Panc1 (cell line): ENCODE measurements around the gene COL1A2. TPM values are rescaled to one million over a fixed set of nuclear protein-coding genes. Genes with fewer than 3 reads are reported as not detected.

Experiments used
- ATAC-seq: fragments of 200-7000 bp; cut with Tn5 transposase; 2 replicates; pipeline ENCODE4 v1.9.1; 2020; ENCODE audit warnings: mild to moderate bottlenecking, moderate library complexity
- BruUV-seq: library from RNA; stranded (reverse); fragments of 400-500 nt; replicated peaks from 2 replicates; lab custom pipeline; 2021; lab: Mats Ljungman, UMichigan
- CTCF ChIA-PET: fragments of 300-600 bp; sonication (Branson Sonifier 250); formaldehyde crosslinking; loops from one replicate; lab custom pipeline; 2022; ENCODE audit warnings: antibody characterized with exemption; lab: Charles Lee
- POLR2A ChIA-PET: fragments of 300-600 bp; sonication (Branson Sonifier 250); formaldehyde crosslinking; loops from one replicate; lab custom pipeline; 2022; ENCODE audit warnings: antibody characterized with exemption; lab: Charles Lee
- DNase-seq: peaks from one replicate; pipeline ENCODE4 v3.0.0-alpha.2; 2010; ENCODE audit warnings: low read depth, low spot score
- H3K27ac ChIP-seq: 2 replicates; pipeline ENCODE4 v1.5.1; 2011; ENCODE audit warnings: mild to moderate bottlenecking, low read length, inconsistent platforms
- H3K27me3 ChIP-seq: fragments of 200-500 bp; sonication (Bioruptor generic); 2 replicates; pipeline ENCODE4 v1.6.0; 2014; ENCODE audit warnings: low read length, inconsistent platforms; ENCODE audit not compliant: control insufficient read depth, insufficient read depth
- H3K36me3 ChIP-seq: fragments of 200-500 bp; sonication (Bioruptor generic); 2 replicates; pipeline ENCODE4 v1.5.1; 2014; ENCODE audit warnings: inconsistent platforms, mild to moderate bottlenecking, low read length, moderate library complexity; ENCODE audit not compliant: control insufficient read depth, insufficient read depth
- H3K4me1 ChIP-seq: 2 replicates; pipeline ENCODE4 v1.5.1; 2011; ENCODE audit warnings: inconsistent platforms, mild to moderate bottlenecking, low read length, moderate library complexity; ENCODE audit not compliant: control insufficient read depth, insufficient read depth
- H3K4me3 ChIP-seq, 2 experiments: 2 replicates each; pipeline ENCODE4 v1.5.1; 2011 to 2012; ENCODE audit warnings: low read depth in 2 of 2, low read length in 2 of 2, mild to moderate bottlenecking in 2 of 2, inconsistent platforms in 1 of 2, moderate library complexity in 1 of 2
- H3K9me3 ChIP-seq: fragments of 200-500 bp; sonication (Bioruptor generic); 2 replicates; pipeline ENCODE4 v1.5.1; 2014; ENCODE audit warnings: low read depth, mild to moderate bottlenecking, inconsistent platforms, low read length, moderate library complexity; ENCODE audit not compliant: control insufficient read depth, insufficient read depth
- CTCF ChIP-seq: fragments of 450-650 bp; IDR thresholded peaks from 2 replicates; pipeline ENCODE4 v1.5.1; 2017; ENCODE audit warnings: mild to moderate bottlenecking
- POLR2AphosphoS5 ChIP-seq: IDR thresholded peaks from 2 replicates; pipeline ENCODE4 v1.6.1; 2012; ENCODE audit warnings: mild to moderate bottlenecking, low read depth, low read length, moderate library complexity
- REST ChIP-seq, 2 experiments: IDR thresholded peaks; 2 replicates each; pipeline ENCODE4 v1.6.1; 2011 to 2012; ENCODE audit warnings: low read depth in 2 of 2, control low read depth in 1 of 2, low read length in 1 of 2, mild to moderate bottlenecking in 1 of 2, moderate library complexity in 1 of 2; ENCODE audit not compliant: insufficient read depth in 1 of 2
- SIN3A ChIP-seq: IDR thresholded peaks from 2 replicates; pipeline ENCODE4 v1.6.1; 2012; ENCODE audit warnings: low read depth, mild to moderate bottlenecking, low read length, moderate library complexity, borderline replicate concordance; ENCODE audit not compliant: insufficient read depth
- TCF7L2 ChIP-seq: IDR thresholded peaks from 2 replicates; pipeline ENCODE4 v1.6.1; 2011; ENCODE audit warnings: mild to moderate bottlenecking, low read depth, low read length, inconsistent platforms
- in situ Hi-C: cut with HindIII; loops from 2 replicates; pipeline ENCODE4 v1.10.0; 2016; ENCODE audit warnings: low sequenced_read_pairs, low pct_unique_long_range_greater_than_20kb
- intact Hi-C: fragments of 100-400 bp; cut with micrococcal nuclease; formaldehyde crosslinking; loops from one replicate; pipeline ENCODE4 v1.10.0; 2022; ENCODE audit not compliant: unreplicated experiment
- total RNA-seq: library from RNA; stranded (reverse); gene quantifications from one replicate; pipeline ENCODE4 v1.2.1, GENCODE V29; 2021; ENCODE audit not compliant: unreplicated experiment

Gene COL1A2
- total RNA-seq, 1 experiment from 2014 or later, result 1.3 TPM

- POLR2A ChIA-PET, result no interaction called here
- no TSS peak for BruUV-seq
- no peaks in the 10 kb centered on the region for H3K4me1 ChIP-seq
- intact Hi-C loops, result no loop called here
- H3K36me3 ChIP-seq, result no peaks in the 10 kb centered on the region
- H3K4me3 ChIP-seq, result no peak overlapping the region
- no peaks in the 10 kb centered on the region for H3K27me3 ChIP-seq
- no peak overlapping the region for H3K27ac ChIP-seq
- DNase-seq, result no peak
- ATAC-seq, result no peak
- H3K9me3 ChIP-seq, result no peaks in the 10 kb centered on the region
- in situ Hi-C loops, result no loop called here
- TF ChIP-seq SIN3A (no peak), REST (IDR thresholded peaks at IDR 0.05; ENCODE audit: insufficient read depth in 1 of 2, low read depth in 2 of 2, low read length in 1 of 2) (no peak), POLR2AphosphoS5 (no peak), TCF7L2 (no peak), CTCF (no peak)
- CTCF ChIA-PET, result no interaction called here
Observed at GRCh38 chr7:94422136-94422535, 27.4 kb downstream of the COL1A2 start.

GRCh38 chr7:94422827-94423460, 28.2 kb downstream of the COL1A2 start:
- CTCF ChIA-PET, result no interaction called here
- Histone ChIP-seq H3K4me3 (no peak overlapping the region), H3K27me3 (no peaks in the 10 kb centered on the region), H3K36me3 (no peaks in the 10 kb centered on the region), H3K27ac (no peak overlapping the region), H3K4me1 (no peaks in the 10 kb centered on the region), H3K9me3 (no peaks in the 10 kb centered on the region)
- TF ChIP-seq CTCF (no peak), TCF7L2 (no peak), REST (IDR thresholded peaks at IDR 0.05; ENCODE audit: insufficient read depth in 1 of 2, low read depth in 2 of 2, low read length in 1 of 2) (no peak), POLR2AphosphoS5 (no peak), SIN3A (no peak)
- no peak for DNase-seq
- POLR2A ChIA-PET, result no interaction called here
- no peak for ATAC-seq
- intact Hi-C loops, result no loop called here
- BruUV-seq, result no TSS peak
- in situ Hi-C loops, result no loop called here
